ENCODE results near the gene ZC3H12C.
"Not testable (repeated sequence)": the region's sequence is repeated elsewhere in the genome, so short reads cannot be mapped to it uniquely, and the experiment has no call there.

The ZC3H12C gene

GRCh38 chr11:110092515-110093406 is at the start of gene ZC3H12C:
Gene ZC3H12C (plus strand): TSS chr11:110093392. CDS start chr11:110093412, 20 bp downstream.
- DNase-seq = peak in 55 of 56 donors; percentile 42 to 91 (median 79)

- no peak for DNase-seq
These were observed 48.8 kb upstream of the ZC3H12C start for GRCh38 chr11:110044226-110044968.

DNA sequence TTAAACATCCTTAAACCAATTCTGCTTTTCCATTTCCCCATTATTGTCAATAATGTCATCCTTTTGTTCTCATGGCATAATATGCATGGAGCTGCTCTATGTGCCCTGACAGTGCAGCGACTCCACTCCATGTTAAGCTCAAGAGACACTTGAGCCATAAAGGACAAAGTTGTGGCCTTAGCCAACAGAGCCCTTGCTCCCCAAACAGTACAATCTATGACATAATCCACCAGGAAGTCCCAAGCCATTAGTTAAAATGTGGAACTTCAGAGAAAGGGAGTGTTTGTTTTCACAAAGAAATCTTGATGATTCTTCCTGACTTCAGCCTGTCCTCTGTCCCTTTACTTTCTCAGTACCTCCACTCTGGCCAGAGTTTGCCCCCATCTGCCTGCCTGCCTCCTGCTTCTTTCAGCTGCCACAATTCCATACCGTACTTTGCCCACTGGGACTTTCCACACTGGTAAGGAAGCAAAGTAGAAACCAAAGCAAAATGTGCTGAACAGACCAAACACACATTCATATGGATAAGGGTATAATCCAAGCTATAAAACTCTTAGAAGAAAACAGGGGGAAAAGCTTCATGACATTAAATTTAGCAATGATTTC is 46.3 kb upstream of the ZC3H12C start:
- no peak for DNase-seq

DNA sequence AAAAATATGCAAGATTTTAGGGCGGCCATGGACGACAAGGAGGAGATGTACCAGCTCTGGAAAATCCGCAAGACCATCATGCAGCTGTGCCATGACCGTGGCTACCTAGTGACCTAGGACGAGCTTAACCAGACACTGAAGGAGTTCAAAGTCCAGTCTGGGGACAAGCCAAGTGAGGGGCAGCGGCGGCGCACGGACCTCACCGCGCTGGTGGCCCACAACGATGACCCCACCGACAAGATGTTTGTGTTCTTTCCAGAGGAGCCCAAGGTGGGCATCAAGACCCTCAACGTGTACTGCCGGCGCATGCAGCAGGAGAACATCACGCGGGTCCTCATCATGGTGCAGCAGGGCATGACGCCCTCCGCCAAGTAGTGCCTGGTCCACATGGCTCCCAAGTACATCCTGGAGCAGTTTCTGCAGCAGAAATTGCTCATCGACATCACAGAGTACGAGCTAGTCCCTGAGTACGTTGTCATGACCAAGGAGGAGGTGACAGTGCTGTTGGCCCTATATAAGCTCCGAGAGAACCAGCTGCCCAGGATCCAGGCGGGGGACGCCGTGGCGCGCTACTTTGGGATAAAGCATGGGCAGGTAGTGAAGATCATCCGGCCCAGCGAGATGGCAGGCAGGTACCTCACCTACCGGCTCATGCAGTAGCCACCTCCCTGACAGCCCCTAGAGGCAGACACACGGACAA is 43.5 kb upstream of the ZC3H12C start:
- no peak for DNase-seq

- DNase-seq = no peak
These were observed 43.0 kb upstream of the ZC3H12C start for GRCh38 chr11:110050201-110050506.

GRCh38 chr11:110053848-110054414 is 39.3 kb upstream of the ZC3H12C start:
- no peak for DNase-seq

DNA sequence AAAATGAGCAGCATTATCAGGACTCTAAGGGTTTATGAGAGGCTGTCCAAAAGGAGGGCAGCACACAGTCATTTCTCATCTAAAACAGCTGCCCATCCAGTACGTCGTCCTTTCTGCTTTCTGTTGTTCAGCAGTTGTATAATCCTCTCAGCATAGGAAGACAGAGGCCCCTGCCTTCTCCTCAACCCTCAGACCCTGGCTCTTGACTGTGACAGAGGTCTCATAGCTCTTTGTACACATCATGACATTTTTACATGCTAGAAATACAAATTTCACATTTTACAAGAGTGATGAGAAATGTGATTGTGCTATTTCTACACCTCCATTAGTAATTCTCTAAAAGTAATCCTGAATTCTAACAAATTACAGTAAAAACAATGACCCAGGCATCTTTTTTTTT is 36.2 kb upstream of the ZC3H12C start:
- no peak for DNase-seq

DNA sequence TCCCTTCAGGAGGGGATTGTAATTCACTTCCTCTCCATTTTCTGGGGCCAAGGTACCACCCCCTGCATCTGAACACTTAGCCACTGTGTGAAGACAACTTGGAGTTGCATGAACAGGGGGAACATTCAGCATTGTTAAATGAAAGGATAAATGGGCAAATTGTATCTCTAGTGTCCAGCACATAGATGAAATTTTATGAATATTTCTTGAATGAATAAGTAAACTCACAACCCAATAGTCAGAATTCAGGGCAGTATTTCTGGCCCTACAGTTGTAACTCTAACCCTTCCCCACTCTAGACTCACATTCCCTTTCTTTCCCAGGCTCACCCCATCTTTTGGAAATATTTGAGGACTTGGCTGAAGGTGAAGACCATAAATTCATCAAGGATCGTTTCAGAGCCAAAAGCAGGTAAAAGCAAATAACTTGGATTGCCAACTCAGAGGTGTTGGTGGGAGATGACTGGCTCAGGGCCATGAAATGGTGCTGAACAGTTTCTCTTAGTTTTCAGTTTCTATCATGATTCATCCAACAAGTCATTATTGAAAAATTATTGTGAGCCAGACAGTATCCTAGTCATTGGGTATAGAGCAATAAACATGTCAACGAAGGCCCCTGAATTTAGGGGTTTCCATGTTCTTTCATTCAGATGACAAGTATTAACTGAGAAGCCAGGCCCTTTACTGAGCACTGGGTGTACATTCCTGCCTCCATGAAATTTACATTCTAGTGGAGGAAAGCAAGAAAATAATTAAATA is 33.3 kb upstream of the ZC3H12C start:
- no peak for DNase-seq

- no peak for DNase-seq
These were observed 31.9 kb upstream of the ZC3H12C start for GRCh38 chr11:110061296-110061695.

- DNase-seq = no peak
These were observed 30.9 kb upstream of the ZC3H12C start for GRCh38 chr11:110062247-110062646.

DNA sequence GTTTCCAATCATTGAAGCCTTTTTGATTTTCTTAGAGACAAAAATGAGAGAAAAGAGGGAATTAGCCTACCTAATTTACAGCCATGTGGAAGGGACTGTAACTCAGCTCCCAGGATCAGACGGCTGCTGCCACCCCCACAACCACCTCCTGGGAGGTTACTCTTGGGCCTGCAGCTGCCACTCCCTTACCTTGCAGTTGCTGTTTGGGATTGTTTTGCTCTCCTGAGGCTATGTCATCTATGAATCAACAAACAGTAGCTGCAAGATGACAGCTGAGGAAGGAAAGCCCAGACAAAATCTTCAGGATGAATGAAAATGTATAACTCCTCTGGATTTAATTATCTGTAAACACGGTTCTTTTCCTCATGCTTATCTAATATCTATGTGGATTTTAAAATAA is 28.0 kb upstream of the ZC3H12C start:
- no peak for DNase-seq

- not testable (repeated sequence) for DNase-seq
These were observed 25.2 kb upstream of the ZC3H12C start for GRCh38 chr11:110068001-110068400.

DNA sequence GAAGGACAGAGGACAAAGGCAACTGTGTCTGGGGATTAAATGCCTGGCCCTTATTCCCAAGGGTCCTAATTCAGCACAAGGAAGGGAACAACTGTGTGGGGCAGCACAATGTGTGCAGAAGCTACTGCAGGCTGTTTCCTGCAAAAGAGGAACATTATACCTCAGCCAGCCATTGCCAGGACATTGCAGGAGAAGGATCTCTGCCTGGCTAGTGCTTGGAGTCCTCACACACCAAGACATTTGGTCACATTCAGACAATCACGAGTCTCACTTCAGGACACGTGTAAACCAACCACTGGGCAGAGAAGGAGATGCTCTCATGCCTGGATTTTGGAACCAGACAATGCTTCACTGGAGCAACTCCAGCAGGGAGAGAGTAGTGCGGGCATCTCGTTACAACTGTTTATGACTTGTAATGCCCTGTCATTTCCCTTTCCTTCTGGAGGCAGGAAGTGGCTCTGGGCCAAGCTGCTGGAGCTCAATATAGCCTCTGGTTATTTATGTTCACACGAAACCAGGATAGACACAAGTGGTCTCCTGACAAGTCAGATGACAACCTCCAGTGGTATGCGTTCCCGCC is 23.9 kb upstream of the ZC3H12C start:
- DNase-seq = peak in 4 of 56 donors; percentile 6 to 19 (median 7)

DNA sequence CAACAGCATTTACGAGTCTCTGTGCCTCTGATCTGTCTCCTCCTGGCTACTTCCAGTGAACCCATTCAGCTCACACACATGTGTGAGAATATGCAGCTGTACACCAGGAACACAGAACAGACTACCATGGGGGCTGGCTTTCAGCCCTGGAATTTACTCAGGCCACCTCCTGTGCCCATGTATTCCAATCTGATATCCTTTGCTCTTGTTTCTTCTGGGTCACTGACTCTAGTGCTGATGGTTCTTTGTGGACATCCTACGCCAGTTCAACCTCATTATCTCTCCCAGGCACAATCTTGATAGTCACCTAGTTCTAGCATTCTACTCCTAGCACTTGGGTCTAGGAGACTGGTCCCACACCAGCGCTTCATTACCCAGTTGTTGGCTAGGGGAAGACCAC is 23.0 kb upstream of the ZC3H12C start:
- no peak for DNase-seq

- DNase-seq = no peak
These were observed 22.0 kb upstream of the ZC3H12C start for GRCh38 chr11:110071197-110071596.

DNA sequence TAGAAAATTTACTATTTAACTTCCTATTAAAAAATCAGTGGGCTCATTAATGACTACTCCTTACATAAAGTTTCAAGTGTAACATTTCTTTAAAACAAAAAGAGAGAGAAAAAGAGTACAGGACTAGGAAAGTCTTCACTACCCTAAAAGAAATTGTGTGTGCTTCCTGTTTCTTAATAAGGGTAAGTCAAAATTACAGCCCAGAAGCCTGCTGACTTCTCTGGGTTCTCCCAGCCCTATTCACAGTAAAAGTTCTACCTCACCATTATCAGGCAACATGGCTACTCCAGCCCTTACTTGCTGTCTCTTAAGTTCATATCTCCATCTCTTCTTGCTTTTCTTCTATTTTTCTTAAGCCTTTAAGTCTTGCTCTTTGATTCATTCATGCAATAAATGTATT is 20.3 kb upstream of the ZC3H12C start:
- DNase-seq = no peak

- no peak for DNase-seq
These were observed 18.7 kb upstream of the ZC3H12C start for GRCh38 chr11:110074499-110074898.

GRCh38 chr11:110075105-110075846 is 17.9 kb upstream of the ZC3H12C start:
- DNase-seq = no peak

- no peak for DNase-seq
These were observed 17.4 kb upstream of the ZC3H12C start for GRCh38 chr11:110075847-110076208.
